T-cell (primary cell): ENCODE data around the gene ZNF777. TPM values are rescaled to one million over a fixed set of nuclear protein-coding genes. Genes with fewer than 3 reads are reported as not detected.
"Not testable (repeated sequence)": the region's sequence is repeated elsewhere in the genome, so short reads cannot be mapped to it uniquely, and the experiment has no call there.

Source experiments
- ATAC-seq, 4 experiments: fragments of 200-7000 bp in 3 of 4; fragments of 150-1000 bp in 1 of 4; cut with Tn5 transposase; replicated peaks in 1 of 4; 1 replicate in 3 of 4; 2 replicates in 1 of 4; pipeline ENCODE4 v1.10.0; 2021; ENCODE audit warnings: moderate library complexity in 3 of 4, mild to moderate bottlenecking in 2 of 4, moderate number of reproducible peaks in 1 of 4
- CTCF ChIA-PET, 2 donors: fragments of 300-600 bp; sonication (Branson Sonifier 250); formaldehyde crosslinking; loops; one replicate each; lab custom pipeline; 2022; ENCODE audit warnings: antibody characterized with exemption in 2 of 2; lab: Charles Lee
- POLR2A ChIA-PET, 2 donors: fragments of 300-600 bp; sonication (Branson Sonifier 250); formaldehyde crosslinking; loops; one replicate each; lab custom pipeline; 2022; ENCODE audit warnings: antibody characterized with exemption in 2 of 2; lab: Charles Lee
- DNase-seq, 35 experiments: peaks; one replicate each; pipeline versions ENCODE4 v3.0.0 to v3.0.0-alpha.2; 2013 to 2023
- H3K27ac ChIP-seq: one replicate; pipeline ENCODE4 v1.5.1; 2013; ENCODE audit warnings: low read length
- H3K27me3 ChIP-seq, 2 experiments: replicated peaks in 1 of 2; 1 replicate in 1 of 2; 2 replicates in 1 of 2; pipeline versions ENCODE4 v1.6.1 to v1.7.0; 2013; ENCODE audit warnings: low read length in 1 of 2, mixed read lengths in 1 of 2; ENCODE audit not compliant: control insufficient read depth in 2 of 2, insufficient read depth in 2 of 2; ENCODE audit errors: extremely low read depth in 1 of 2
- H3K36me3 ChIP-seq, 2 donors: 1 replicate in 1 of 2; 2 replicates in 1 of 2; pipeline versions ENCODE4 v1.6.1 to v1.7.0; 2013; ENCODE audit warnings: low read length in 1 of 2; ENCODE audit not compliant: control insufficient read depth in 2 of 2, insufficient read depth in 1 of 2; ENCODE audit errors: extremely low read depth in 1 of 2
- H3K4me1 ChIP-seq, 2 experiments: 1 replicate in 1 of 2; 2 replicates in 1 of 2; pipeline versions ENCODE4 v1.6.1 to v1.7.0; 2013; ENCODE audit warnings: low read length in 2 of 2, mixed read lengths in 1 of 2; ENCODE audit not compliant: insufficient read depth in 2 of 2, control insufficient read depth in 1 of 2; ENCODE audit errors: extremely low read depth in 1 of 2
- H3K4me3 ChIP-seq, 2 donors: 1 replicate in 1 of 2; 2 replicates in 1 of 2; pipeline versions ENCODE4 v1.5.1 to v1.7.0; 2013; ENCODE audit warnings: mild to moderate bottlenecking in 2 of 2, low read length in 1 of 2, moderate library complexity in 1 of 2; ENCODE audit not compliant: control insufficient read depth in 1 of 2; ENCODE audit errors: extremely low read depth in 1 of 2
- H3K9me3 ChIP-seq: 2 replicates; pipeline ENCODE4 v1.7.0; 2013
- H3K27ac Mint-ChIP-seq, 2 donors: one replicate each; pipeline ENCODE4 v1.8.0; 2020 to 2021; ENCODE audit warnings: mild to moderate bottlenecking in 2 of 2, mixed read lengths in 2 of 2
- H3K27me3 Mint-ChIP-seq, 2 donors: one replicate each; pipeline ENCODE4 v1.8.0; 2021 to 2022; ENCODE audit warnings: mixed read lengths in 2 of 2
- H3K36me3 Mint-ChIP-seq: one replicate; pipeline ENCODE4 v1.8.0; 2021; ENCODE audit warnings: mixed read lengths
- H3K4me1 Mint-ChIP-seq, 3 donors: one replicate each; pipeline ENCODE4 v1.8.0; 2020 to 2022; ENCODE audit warnings: mixed read lengths in 3 of 3, mild to moderate bottlenecking in 1 of 3
- H3K4me3 Mint-ChIP-seq, 3 donors: one replicate each; pipeline ENCODE4 v1.8.0; 2020 to 2022; ENCODE audit warnings: mild to moderate bottlenecking in 3 of 3, mixed read lengths in 3 of 3, moderate library complexity in 3 of 3
- H3K9me3 Mint-ChIP-seq, 3 donors: one replicate each; pipeline ENCODE4 v1.8.0; 2020 to 2022; ENCODE audit warnings: mixed read lengths in 3 of 3
- WGBS: methylation state at CpG from one replicate; pipeline ENCODE4 v1.1.5; 2013; ENCODE audit warnings: missing lambda C conversion rate; ENCODE audit not compliant: insufficient coverage; 5-methylcytosine and 5-hydroxymethylcytosine counted together
- total RNA-seq, 35 experiments: library from RNA in 6 of 35; stranded (reverse) in 6 of 35; fragments of 120-200 nt in 1 of 35; gene quantifications; one replicate each; pipeline versions ENCODE4 v1.2.1 to v1.2.4 and lab custom pipeline; 2013 to 2026

Gene ZNF777
- total RNA-seq, 5 donors from 2014 or later (not counting 1 experiment from before 2014, with no cell fraction given), result 13.2 to 22.5 (median 19.8) TPM

DNA sequence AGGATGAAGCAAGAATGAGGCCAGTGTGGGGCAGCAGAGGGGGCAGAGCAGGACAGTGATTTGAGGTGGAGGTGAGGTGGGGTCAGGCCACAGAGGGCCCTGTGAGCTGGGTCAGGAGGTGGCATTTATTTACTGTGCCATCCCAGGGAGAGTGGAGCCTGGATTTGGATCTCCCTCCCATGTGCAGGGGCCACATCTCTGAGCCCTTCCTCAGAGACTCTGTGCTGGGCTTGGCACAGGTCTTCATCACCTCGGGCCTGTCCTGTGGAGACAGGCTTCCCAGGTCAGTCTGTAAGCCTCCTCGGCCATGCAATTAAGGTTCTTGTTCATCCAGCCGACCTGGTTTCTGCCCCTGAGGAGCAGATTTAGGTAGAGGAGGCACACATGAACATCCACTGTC lies 40.9 kb downstream of the ZNF777 start:
- H3K4me3 ChIP-seq, result no peak overlapping the region
- H3K27ac Mint-ChIP-seq, result no peak overlapping the region
- CTCF ChIA-PET, result no interaction called here

DNA sequence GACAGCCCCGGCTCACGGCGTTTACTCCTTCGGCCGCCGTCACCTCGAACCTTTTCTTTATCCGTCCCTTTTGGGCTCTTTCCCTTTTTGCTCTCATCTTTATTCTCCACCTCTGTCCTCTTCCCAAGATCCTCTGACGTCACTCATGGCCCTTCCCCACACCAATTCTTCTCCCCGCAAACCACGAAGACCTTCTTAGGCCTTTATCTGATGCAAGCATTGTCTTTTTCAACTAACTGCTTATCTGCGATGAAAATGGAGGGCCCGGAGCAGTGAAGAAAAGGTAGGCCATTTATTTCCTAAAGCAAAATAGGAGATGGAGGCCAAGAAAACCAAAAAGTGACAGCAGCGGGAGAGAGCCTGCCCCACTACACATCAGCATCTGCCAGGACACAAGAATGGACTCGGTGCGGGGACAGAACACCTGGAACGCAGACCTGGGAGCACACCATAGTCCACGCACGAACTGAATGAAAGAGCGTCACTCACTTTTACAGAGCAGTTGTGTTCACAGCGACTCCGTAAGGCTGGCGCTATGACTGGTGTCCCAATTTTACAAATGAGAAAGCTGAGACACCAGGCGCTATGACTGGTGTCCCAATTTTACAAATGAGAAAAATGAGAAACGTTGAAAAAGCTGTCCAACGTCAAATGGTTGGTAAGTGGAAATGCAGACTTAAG lies 45.3 kb downstream of the ZNF777 start:
- no peaks in the 10 kb centered on the region for H3K9me3 Mint-ChIP-seq
- ChIA-PET POLR2A (no interaction called here), CTCF (no interaction called here)
- ATAC-seq (peak in 3 of 4 experiments; percentile 26 to 44 (median 38)), DNase-seq (peak in 1 of 35 experiments; percentile 17)
- H3K27me3 Mint-ChIP-seq, result peaks cover 25 to 40% of the 10 kb centered on the region in 2 donors
- WGBS, result 78% methylated on average over 19 of the region's 26 CpGs
- Histone ChIP-seq H3K4me3 (peak overlapping the region in 1 of 2 donors; percentile 18), H3K27me3 (peaks cover 3 to 22% of the 10 kb centered on the region in 2 experiments), H3K4me1 (peaks cover 2 to 8% of the 10 kb centered on the region in 2 experiments), H3K27ac (no peak overlapping the region), H3K9me3 (no peaks in the 10 kb centered on the region), H3K36me3 (no peaks in the 10 kb centered on the region)
- peak overlapping the region; percentile 49 to 74 (median 73) for H3K4me3 Mint-ChIP-seq
- no peaks in the 10 kb centered on the region for H3K36me3 Mint-ChIP-seq
- peaks cover 3 to 16% (median 15%) of the 10 kb centered on the region in 3 donors for H3K4me1 Mint-ChIP-seq
- H3K27ac Mint-ChIP-seq, result peak overlapping the region; percentile 50 to 51

More for the DNA sequence above, 40.9 kb downstream of the ZNF777 start:
- no peaks in the 10 kb centered on the region for H3K36me3 ChIP-seq
- H3K9me3 ChIP-seq, result no peaks in the 10 kb centered on the region
- DNase-seq, result no peak
- H3K36me3 Mint-ChIP-seq, result no peaks in the 10 kb centered on the region
- no peaks in the 10 kb centered on the region for H3K9me3 Mint-ChIP-seq
- peaks cover 5 to 18% of the 10 kb centered on the region in 2 experiments for H3K4me1 ChIP-seq
- H3K27me3 Mint-ChIP-seq, result peaks cover 5 to 8% of the 10 kb centered on the region in 2 donors
- H3K4me3 Mint-ChIP-seq, result no peak overlapping the region
- H3K4me1 Mint-ChIP-seq, result peaks cover 9 to 24% (median 10%) of the 10 kb centered on the region in 3 donors
- POLR2A ChIA-PET, result no interaction called here
- ATAC-seq, result no peak
- peaks cover 0 to 9% of the 10 kb centered on the region in 2 experiments for H3K27me3 ChIP-seq
- H3K27ac ChIP-seq, result no peak overlapping the region
- 64% methylated on average over 3 of the region's 3 CpGs for WGBS

DNA sequence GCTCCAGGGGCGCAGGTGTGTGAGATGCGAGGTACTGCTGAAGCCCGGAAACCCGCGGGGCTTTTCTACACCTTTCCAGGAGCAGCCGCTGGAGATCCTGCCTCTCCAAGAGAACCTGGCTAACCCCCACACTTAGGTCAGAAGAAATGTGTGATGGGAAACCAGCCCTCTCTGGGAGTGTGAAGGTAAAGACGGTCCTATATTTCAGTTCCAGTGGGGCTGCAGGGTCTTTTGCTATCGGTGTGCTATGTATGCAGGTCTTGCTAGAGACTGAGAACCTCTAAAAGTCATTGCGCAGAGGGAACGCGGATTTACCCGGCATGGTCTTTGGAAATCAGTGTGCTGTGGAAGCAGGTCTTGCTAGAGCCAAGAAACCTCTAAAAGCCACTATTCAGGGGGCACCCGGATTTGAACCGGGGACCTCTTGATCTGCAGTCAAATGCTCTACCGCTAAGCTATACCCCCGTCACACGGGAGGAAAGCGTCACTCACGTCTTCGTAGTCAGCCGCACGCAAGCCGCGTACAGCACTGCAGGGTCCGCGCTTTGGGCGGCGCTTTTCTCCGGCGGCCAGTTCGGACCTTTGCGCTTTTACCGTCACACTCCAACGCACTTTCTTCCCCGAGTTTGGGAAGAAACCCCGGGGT lies 46.0 kb downstream of the ZNF777 start:
- peak overlapping the region; percentile 5 to 18 for H3K4me3 ChIP-seq
- Mint-ChIP-seq H3K36me3 (no peaks in the 10 kb centered on the region), H3K4me1 (peaks cover 3 to 15% (median 14%) of the 10 kb centered on the region in 3 donors), H3K27ac (peak overlapping the region; percentile 50 to 51), H3K9me3 (no peaks in the 10 kb centered on the region), H3K4me3 (peak overlapping the region; percentile 49 to 74 (median 73)), H3K27me3 (peaks cover 25 to 42% of the 10 kb centered on the region in 2 donors)
- no peaks in the 10 kb centered on the region for H3K36me3 ChIP-seq
- H3K4me1 ChIP-seq, result peaks cover 2 to 8% of the 10 kb centered on the region in 2 experiments
- 33% methylated on average over 31 of the region's 36 CpGs for WGBS
- DNase-seq (peak in 30 of 35 experiments; percentile 7 to 59 (median 34)), ATAC-seq (peak; percentile 52 to 82 (median 75))
- ChIA-PET POLR2A (interaction anchor here in 1 of 2 donors (0.6 kb wide), 1 partner anchor 53 kb away, joined by 4 read pairs; no protein-coding TSS in a partner anchor), CTCF (no interaction called here)
- no peak overlapping the region for H3K27ac ChIP-seq
- no peaks in the 10 kb centered on the region for H3K9me3 ChIP-seq
- H3K27me3 ChIP-seq, result peaks cover 3 to 28% of the 10 kb centered on the region in 2 experiments

DNA sequence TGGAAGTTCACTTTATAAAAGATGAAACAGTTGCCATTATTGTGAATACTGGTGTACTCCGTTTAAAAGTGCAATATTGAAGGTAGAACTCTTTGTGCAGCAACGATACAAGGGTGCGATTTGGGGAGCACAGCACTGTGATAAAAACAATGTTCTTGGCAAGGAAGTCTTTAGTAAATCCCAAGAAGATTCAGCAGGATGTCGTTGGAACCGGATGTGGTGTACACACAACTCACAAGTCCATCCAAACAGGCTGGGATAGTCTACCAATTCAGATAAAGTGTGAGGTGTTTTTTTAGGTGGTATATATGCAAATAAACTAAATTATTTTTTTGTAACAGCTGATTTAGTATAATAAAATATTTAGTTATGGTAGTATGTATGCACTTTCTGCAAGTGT lies 46.7 kb downstream of the ZNF777 start:
- CTCF ChIA-PET, result no interaction called here
- H3K36me3 ChIP-seq, result no peaks in the 10 kb centered on the region
- no peak overlapping the region for H3K27ac Mint-ChIP-seq
- POLR2A ChIA-PET, result interaction anchor here in 1 of 2 donors (0.6 kb wide), 1 partner anchor 54 kb away, joined by 4 read pairs; no protein-coding TSS in a partner anchor
- H3K4me3 ChIP-seq, result no peak overlapping the region
- H3K4me1 Mint-ChIP-seq, result peaks cover 3 to 15% (median 14%) of the 10 kb centered on the region in 3 donors
- H3K36me3 Mint-ChIP-seq, result no peaks in the 10 kb centered on the region
- no peaks in the 10 kb centered on the region for H3K9me3 Mint-ChIP-seq
- no peak overlapping the region for H3K4me3 Mint-ChIP-seq
- H3K27me3 ChIP-seq, result peaks cover 3 to 30% of the 10 kb centered on the region in 2 experiments
- H3K27ac ChIP-seq, result no peak overlapping the region
- ATAC-seq, result no peak
- peaks cover 25 to 43% of the 10 kb centered on the region in 2 donors for H3K27me3 Mint-ChIP-seq
- H3K4me1 ChIP-seq, result peaks cover 2 to 8% of the 10 kb centered on the region in 2 experiments
- DNase-seq, result no peak
- 74% methylated on average over 2 of the region's 5 CpGs for WGBS
- no peaks in the 10 kb centered on the region for H3K9me3 ChIP-seq

DNA sequence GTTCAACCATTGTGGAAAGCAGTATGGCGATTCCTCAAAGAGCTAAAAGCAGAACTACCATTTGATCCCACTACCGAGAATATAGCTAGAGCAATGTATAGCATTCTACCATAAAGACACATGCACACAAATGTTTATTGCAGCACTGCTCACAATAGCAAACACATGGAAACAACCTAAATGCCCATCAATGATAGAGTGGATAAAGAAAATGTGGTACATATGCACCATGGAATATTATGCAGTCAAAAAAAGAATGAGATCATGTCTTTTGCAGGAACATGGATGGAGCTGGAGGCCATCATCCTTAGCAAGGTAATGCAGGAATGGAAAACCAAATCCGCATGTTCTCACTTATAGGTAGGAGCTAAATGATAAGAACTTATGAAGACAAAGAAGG lies 47.8 kb downstream of the ZNF777 start:
- H3K27ac Mint-ChIP-seq, H3K9me3 ChIP-seq, DNase-seq, ATAC-seq, H3K9me3 Mint-ChIP-seq, H3K4me3 ChIP-seq, H3K4me3 Mint-ChIP-seq, H3K4me1 ChIP-seq, H3K27ac ChIP-seq, H3K36me3 Mint-ChIP-seq, POLR2A ChIA-PET, H3K36me3 ChIP-seq: not testable (repeated sequence)
- H3K4me1 Mint-ChIP-seq, result peaks cover 3 to 15% (median 14%) of the 10 kb centered on the region in 3 donors
- H3K27me3 Mint-ChIP-seq, result peaks cover 30 to 44% of the 10 kb centered on the region in 2 donors
- CTCF ChIA-PET, result interaction anchor here in 1 of 2 donors (0.7 kb wide), 1 partner anchor 29 kb away, joined by 4 read pairs; no protein-coding TSS in a partner anchor
- H3K27me3 ChIP-seq, result peaks cover 3 to 27% of the 10 kb centered on the region in 2 experiments
- whole genome bisulfite sequencing, result no CpG with 5 or more reads among the region's 3 CpGs

DNA sequence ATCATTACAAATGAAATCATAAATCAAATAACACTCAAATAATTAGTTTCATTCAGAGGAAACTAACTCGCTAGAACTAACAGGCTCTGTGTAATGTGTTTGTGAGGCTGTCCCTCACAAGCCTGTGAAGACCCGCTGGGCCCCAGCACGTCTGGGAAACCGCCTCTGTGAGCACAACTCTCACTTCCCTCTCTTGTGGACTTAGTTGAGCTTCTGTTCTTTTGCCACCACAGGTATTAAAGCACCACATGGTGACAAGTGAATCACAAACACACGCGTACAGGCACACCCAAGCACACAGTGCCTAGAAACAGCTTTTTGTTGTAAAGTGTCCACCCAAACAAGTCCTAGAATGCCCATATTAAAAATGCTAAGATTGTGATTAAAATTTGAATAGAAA lies 51.0 kb downstream of the ZNF777 start:
- H3K36me3 ChIP-seq, result no peaks in the 10 kb centered on the region
- WGBS, result no CpG with 5 or more reads among the region's 6 CpGs
- H3K4me3 ChIP-seq, result no peak overlapping the region
- Mint-ChIP-seq H3K27me3 (peaks cover 25 to 43% of the 10 kb centered on the region in 2 donors), H3K36me3 (no peaks in the 10 kb centered on the region), H3K4me3 (no peak overlapping the region), H3K9me3 (no peaks in the 10 kb centered on the region), H3K27ac (no peak overlapping the region), H3K4me1 (peaks cover 3 to 10% (median 8%) of the 10 kb centered on the region in 3 donors)
- H3K9me3 ChIP-seq, result no peaks in the 10 kb centered on the region
- peaks cover 2 to 5% of the 10 kb centered on the region in 2 experiments for H3K4me1 ChIP-seq
- peaks cover 3 to 23% of the 10 kb centered on the region in 2 experiments for H3K27me3 ChIP-seq
- ChIA-PET CTCF (no interaction called here), POLR2A (no interaction called here)
- no peak overlapping the region for H3K27ac ChIP-seq
- ATAC-seq (no peak), DNase-seq (no peak)
